HepG2 (cell line): Measurements from ENCODE around the gene CEBPE. TPM values are rescaled to one million over a fixed set of nuclear protein-coding genes. Genes with fewer than 3 reads are reported as not detected.

Experiments used
- ATAC-seq: fragments of 200-7000 bp; cut with Tn5 transposase; 3 replicates; pipeline ENCODE4 v1.9.1; 2020; ENCODE audit warnings: mild to moderate bottlenecking, moderate library complexity
- BruUV-seq: library from RNA; stranded (reverse); fragments of 400-500 nt; replicated peaks from 2 replicates; lab custom pipeline; 2021; lab: Mats Ljungman, UMichigan
- CTCF ChIA-PET: fragments of 300-600 bp; formaldehyde crosslinking; extraction: SDS; loops from one replicate; lab custom pipeline; 2021; ENCODE audit warnings: low total read pairs, inconsistent platforms, low intra/inter-chr PET ratio; lab: Yijun Ruan, JAX
- POLR2A ChIA-PET: fragments of 350-600 bp; sonication (Branson Sonifier 250); formaldehyde crosslinking; loops from one replicate; lab custom pipeline; 2020; ENCODE audit warnings: antibody characterized with exemption, inconsistent platforms; lab: Yijun Ruan, JAX
- DNase-seq: peaks from one replicate; pipeline ENCODE4 v3.0.0-alpha.2; 2015; ENCODE audit warnings: low spot score
- FAIRE-seq: peaks from 3 replicates; lab custom pipeline; 2011; peaks lifted over from hg19 to GRCh38; lab: Jason Lieb, UNC
- H2AFZ ChIP-seq: one replicate; pipeline ENCODE4 v1.6.1; 2011; ENCODE audit warnings: low read length, inconsistent platforms
- H3K27ac ChIP-seq: fragments of 300-600 bp; 3 replicates; pipeline ENCODE4 v1.8.0; 2011; ENCODE audit warnings: mixed run types, mild to moderate bottlenecking, mixed read lengths, low read length, inconsistent platforms; ENCODE audit not compliant: insufficient read depth; ENCODE audit errors: extremely low read length
- H3K27me3 ChIP-seq, 2 experiments: fragments of 200-600 bp in 1 of 2; 2 replicates in 1 of 2; 3 replicates in 1 of 2; pipeline versions ENCODE4 v1.6.0 to v1.8.0; 2011; ENCODE audit warnings: low read length in 2 of 2, mild to moderate bottlenecking in 2 of 2, moderate library complexity in 2 of 2, inconsistent platforms in 1 of 2; ENCODE audit not compliant: insufficient read depth in 2 of 2, control insufficient read depth in 1 of 2
- H3K36me3 ChIP-seq, 2 experiments: fragments of 200-600 bp in 1 of 2; replicated peaks in 1 of 2; 2 replicates in 1 of 2; 3 replicates in 1 of 2; pipeline versions ENCODE4 v1.5.1 to v1.8.0; 2011; ENCODE audit warnings: low read length in 2 of 2, inconsistent platforms in 1 of 2; ENCODE audit not compliant: insufficient read depth in 2 of 2, control insufficient read depth in 1 of 2
- H3K4me1 ChIP-seq: 2 replicates; pipeline ENCODE4 v1.5.1; 2012; ENCODE audit warnings: low read length, inconsistent platforms; ENCODE audit not compliant: insufficient read depth
- H3K4me2 ChIP-seq: 2 replicates; pipeline ENCODE4 v1.6.0; 2011; ENCODE audit warnings: low read depth, low read length, inconsistent platforms
- H3K4me3 ChIP-seq, 3 experiments: fragments of 200-600 bp in 1 of 3; sonication (generic), shearing (Covaris generic) in 1 of 3; replicated peaks in 1 of 3; 2 replicates each; pipeline ENCODE4 v1.5.1; 2011 to 2016; ENCODE audit warnings: low read length in 3 of 3, inconsistent platforms in 2 of 3, low read depth in 2 of 3, mild to moderate bottlenecking in 2 of 3, control low read depth in 1 of 3, mixed read lengths in 1 of 3; ENCODE audit not compliant: insufficient read depth in 1 of 3
- H3K79me2 ChIP-seq: one replicate; pipeline ENCODE4 v1.6.1; 2011; ENCODE audit warnings: low read length, inconsistent platforms; ENCODE audit not compliant: insufficient read depth
- H3K9ac ChIP-seq: 2 replicates; pipeline ENCODE4 v1.6.0; 2011; ENCODE audit warnings: mild to moderate bottlenecking, low read depth, low read length, inconsistent platforms; ENCODE audit not compliant: insufficient read depth
- H3K9me3 ChIP-seq: 2 replicates; pipeline ENCODE4 v1.5.1; 2012; ENCODE audit warnings: mild to moderate bottlenecking, low read length
- H4K20me1 ChIP-seq: 2 replicates; pipeline ENCODE4 v1.6.0; 2011; ENCODE audit warnings: inconsistent platforms, mild to moderate bottlenecking, low read length, moderate library complexity; ENCODE audit not compliant: insufficient read depth
- EP300 ChIP-seq, 3 experiments: sonication (generic) in 1 of 3; formaldehyde crosslinking in 1 of 3; IDR thresholded peaks; 2 replicates each; pipeline versions ENCODE4 v1.5.1 to v1.6.1; 2011 to 2020; ENCODE audit warnings: low read depth in 2 of 3, low read length in 2 of 3, borderline replicate concordance in 1 of 3, improper control_type of control experiment in 1 of 3, mild to moderate bottlenecking in 1 of 3, missing genetic modification reagents in 1 of 3, moderate library complexity in 1 of 3
- HDAC2 ChIP-seq: sonication (generic); formaldehyde crosslinking; IDR thresholded peaks from 2 replicates; pipeline ENCODE4 v1.4.0; 2020; ENCODE audit warnings: missing genetic modification reagents
- MAFF ChIP-seq: IDR thresholded peaks from 2 replicates; pipeline ENCODE4 v1.6.1; 2011; ENCODE audit warnings: low read depth, low read length, improper control_type of control experiment
- MAFK ChIP-seq, 2 experiments: IDR thresholded peaks in 1 of 2; conservative IDR thresholded peaks in 1 of 2; 2 replicates each; pipeline ENCODE4 v1.6.1; 2011; ENCODE audit warnings: improper control_type of control experiment in 2 of 2, low read length in 2 of 2
- MBNL3 ChIP-seq: fragments of 250-450 bp; sonication (Bioruptor Pico); conservative IDR thresholded peaks from 2 replicates; pipeline ENCODE4 v1.8.0; 2022; ENCODE audit warnings: mild to moderate bottlenecking, inconsistent platforms
- RBFOX2 ChIP-seq: fragments of 200-400 bp; formaldehyde crosslinking; IDR thresholded peaks from 2 replicates; pipeline ENCODE4 v1.6.1; 2017; ENCODE audit warnings: low read depth, mild to moderate bottlenecking, low read length
- RXRA ChIP-seq: sonication (generic); formaldehyde crosslinking; IDR thresholded peaks from 2 replicates; pipeline ENCODE4 v1.5.1; 2020; ENCODE audit warnings: missing genetic modification reagents
- SKI ChIP-seq: fragments of 450-650 bp; IDR thresholded peaks from one replicate; pipeline ENCODE4 v1.6.1; 2018; ENCODE audit warnings: mild to moderate bottlenecking; ENCODE audit not compliant: partially characterized antibody
- TCF7 ChIP-seq: sonication (generic); IDR thresholded peaks from 2 replicates; pipeline ENCODE4 v1.6.1; 2016; ENCODE audit warnings: antibody characterized with exemption, low read depth
- ZNF207 ChIP-seq: fragments of 450-650 bp; IDR thresholded peaks from 2 replicates; pipeline ENCODE4 v1.6.1; 2016; ENCODE audit warnings: antibody characterized with exemption, borderline replicate concordance
- ZNF550 ChIP-seq: sonication (generic); formaldehyde crosslinking; IDR thresholded peaks from 2 replicates; pipeline ENCODE4 v1.4.0; 2020; ENCODE audit warnings: mild to moderate bottlenecking, missing genetic modification reagents, borderline replicate concordance
- WGBS: methylation state at CpG from one replicate; pipeline ENCODE4 v1.1.6; 2017; ENCODE audit warnings: low lambda C conversion rate; 5-methylcytosine and 5-hydroxymethylcytosine counted together
- in situ Hi-C: cut with HindIII; loops from 2 replicates; pipeline ENCODE4 v1.10.0; 2017; ENCODE audit warnings: low pct_unique_long_range_greater_than_20kb; ENCODE audit not compliant: extremely low pct_ligation_motif_present
- intact Hi-C: fragments of 100-400 bp; cut with micrococcal nuclease; formaldehyde crosslinking; loops from one replicate; pipeline ENCODE4 v1.10.0; 2022; ENCODE audit not compliant: unreplicated experiment
- polyA plus RNA-seq, 8 experiments: library from polyadenylated mRNA; depleted of rRNA in 3 of 8; stranded (reverse) in 7 of 8; unstranded in 1 of 8; fragments of >200 nt; fragmentation: Illumina TruSeq in 4 of 8; extraction: Trizol in 4 of 8; gene quantifications; 2 replicates each; pipeline versions ENCODE4 v1.2.1 to v1.2.3, GENCODE V29; 2011 to 2016; ENCODE audit warnings: low read depth in 4 of 8, missing spikeins in 1 of 8, mixed read lengths in 1 of 8; ENCODE audit not compliant: insufficient read depth in 1 of 8
- total RNA-seq, 5 experiments: library from RNA; depleted of rRNA; stranded (reverse); fragments of >200 nt; fragmentation: Illumina TruSeq; extraction: Trizol; gene quantifications; 2 replicates each; pipeline ENCODE4 v1.2.3, GENCODE V29; 2016; ENCODE audit warnings: low read depth in 1 of 5
- TF ChIP-seq, protein P1 (sequence below): sonication (generic); formaldehyde crosslinking; IDR thresholded peaks from 2 replicates; pipeline ENCODE4 v1.4.0; 2020; ENCODE audit warnings: missing genetic modification reagents
- TF ChIP-seq, protein P2 (sequence below): sonication (generic); formaldehyde crosslinking; IDR thresholded peaks from 2 replicates; pipeline ENCODE4 v1.4.0; 2020; ENCODE audit warnings: low read depth, missing genetic modification reagents
- TF ChIP-seq, protein P3 (sequence below): sonication (generic); formaldehyde crosslinking; IDR thresholded peaks from 2 replicates; pipeline ENCODE4 v1.8.0; 2022; ENCODE audit warnings: missing genetic modification reagents, mild to moderate bottlenecking, inconsistent platforms, borderline replicate concordance

The CEBPE gene
- total and polyA plus RNA-seq, 2 of the 13 experiments (the other 11 are each of a cell fraction or from before 2014, with no cell fraction given) = 0.09 to 0.11 TPM

DNA sequence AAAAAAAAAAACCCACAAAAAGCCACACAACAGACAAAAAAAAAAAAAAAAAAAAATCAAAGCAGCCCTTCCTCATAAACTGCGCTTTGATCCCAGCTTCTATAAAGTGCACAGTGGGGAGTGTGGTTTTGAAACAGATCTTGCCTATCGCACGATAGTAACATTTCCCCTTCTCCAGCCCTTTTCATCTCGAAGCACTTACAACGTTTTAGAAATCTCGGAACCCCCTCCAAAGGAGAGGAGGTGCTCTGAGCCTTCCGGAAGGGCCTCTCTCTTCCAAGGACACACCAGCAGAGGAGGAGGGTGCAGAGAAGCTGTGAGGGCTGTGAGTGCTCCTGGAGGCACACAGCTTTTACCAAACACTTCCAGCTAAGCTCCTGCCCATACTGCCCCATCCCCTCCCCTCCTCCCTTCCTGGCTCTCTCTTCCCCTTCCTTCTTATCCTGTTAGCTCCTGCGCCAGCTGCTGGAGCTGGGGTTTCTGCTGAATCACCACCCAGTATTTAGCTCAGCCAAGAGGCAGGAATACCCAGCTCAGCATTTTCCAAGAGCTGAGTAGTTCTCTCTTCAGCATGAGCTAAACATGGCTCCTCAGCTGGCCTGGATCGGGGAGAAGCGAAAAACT, 36.0 kb upstream of the CEBPE start:
- FAIRE-seq (no peak), ATAC-seq (peak; percentile 6; the same call in 1 of the 3 replicates), DNase-seq (no peak)
- peaks cover 12 to 71% of the 10 kb centered on the region in 2 experiments for H3K27me3 ChIP-seq
- H3K4me3 ChIP-seq = no peak overlapping the region
- no TSS peak for BruUV-seq
- no peaks in the 10 kb centered on the region for H3K79me2 ChIP-seq
- no peaks in the 10 kb centered on the region for H3K36me3 ChIP-seq
- H3K27ac ChIP-seq = no peak overlapping the region
- no peaks in the 10 kb centered on the region for H3K4me1 ChIP-seq
- no peaks in the 10 kb centered on the region for H4K20me1 ChIP-seq
- ChIA-PET POLR2A (no interaction called here), CTCF (no interaction called here)
- no peak overlapping the region for H3K9ac ChIP-seq
- 55% methylated on average over 10 of the region's 10 CpGs for WGBS
- H3K4me2 ChIP-seq = no peak overlapping the region
- in situ Hi-C loops (no loop called here), intact Hi-C loops (no loop called here)
- no peak overlapping the region for H2AFZ ChIP-seq
- TF ChIP-seq MAFF = peak; percentile 94
- no peak for TF ChIP-seq TCF7
- peak; percentile 93 to 94 for TF ChIP-seq MAFK (conservative IDR thresholded peaks at IDR 0.05 in 1 of 2, IDR thresholded peaks at IDR 0.05 in 1 of 2; ENCODE audit: low read length in 2 of 2)
- TF ChIP-seq SKI = no peak
- TF ChIP-seq ZNF550 = no peak
- TF ChIP-seq ZNF207 = no peak
- TF ChIP-seq, protein P1, sequence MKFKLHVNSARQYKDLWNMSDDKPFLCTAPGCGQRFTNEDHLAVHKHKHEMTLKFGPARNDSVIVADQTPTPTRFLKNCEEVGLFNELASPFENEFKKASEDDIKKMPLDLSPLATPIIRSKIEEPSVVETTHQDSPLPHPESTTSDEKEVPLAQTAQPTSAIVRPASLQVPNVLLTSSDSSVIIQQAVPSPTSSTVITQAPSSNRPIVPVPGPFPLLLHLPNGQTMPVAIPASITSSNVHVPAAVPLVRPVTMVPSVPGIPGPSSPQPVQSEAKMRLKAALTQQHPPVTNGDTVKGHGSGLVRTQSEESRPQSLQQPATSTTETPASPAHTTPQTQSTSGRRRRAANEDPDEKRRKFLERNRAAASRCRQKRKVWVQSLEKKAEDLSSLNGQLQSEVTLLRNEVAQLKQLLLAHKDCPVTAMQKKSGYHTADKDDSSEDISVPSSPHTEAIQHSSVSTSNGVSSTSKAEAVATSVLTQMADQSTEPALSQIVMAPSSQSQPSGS = no peak
- no peak for TF ChIP-seq MBNL3 (CRISPR knock-in tag)
- no peak for TF ChIP-seq RXRA (CRISPR knock-in tag)
- no peak for TF ChIP-seq HDAC2 (CRISPR knock-in tag)
- TF ChIP-seq, protein P2, sequence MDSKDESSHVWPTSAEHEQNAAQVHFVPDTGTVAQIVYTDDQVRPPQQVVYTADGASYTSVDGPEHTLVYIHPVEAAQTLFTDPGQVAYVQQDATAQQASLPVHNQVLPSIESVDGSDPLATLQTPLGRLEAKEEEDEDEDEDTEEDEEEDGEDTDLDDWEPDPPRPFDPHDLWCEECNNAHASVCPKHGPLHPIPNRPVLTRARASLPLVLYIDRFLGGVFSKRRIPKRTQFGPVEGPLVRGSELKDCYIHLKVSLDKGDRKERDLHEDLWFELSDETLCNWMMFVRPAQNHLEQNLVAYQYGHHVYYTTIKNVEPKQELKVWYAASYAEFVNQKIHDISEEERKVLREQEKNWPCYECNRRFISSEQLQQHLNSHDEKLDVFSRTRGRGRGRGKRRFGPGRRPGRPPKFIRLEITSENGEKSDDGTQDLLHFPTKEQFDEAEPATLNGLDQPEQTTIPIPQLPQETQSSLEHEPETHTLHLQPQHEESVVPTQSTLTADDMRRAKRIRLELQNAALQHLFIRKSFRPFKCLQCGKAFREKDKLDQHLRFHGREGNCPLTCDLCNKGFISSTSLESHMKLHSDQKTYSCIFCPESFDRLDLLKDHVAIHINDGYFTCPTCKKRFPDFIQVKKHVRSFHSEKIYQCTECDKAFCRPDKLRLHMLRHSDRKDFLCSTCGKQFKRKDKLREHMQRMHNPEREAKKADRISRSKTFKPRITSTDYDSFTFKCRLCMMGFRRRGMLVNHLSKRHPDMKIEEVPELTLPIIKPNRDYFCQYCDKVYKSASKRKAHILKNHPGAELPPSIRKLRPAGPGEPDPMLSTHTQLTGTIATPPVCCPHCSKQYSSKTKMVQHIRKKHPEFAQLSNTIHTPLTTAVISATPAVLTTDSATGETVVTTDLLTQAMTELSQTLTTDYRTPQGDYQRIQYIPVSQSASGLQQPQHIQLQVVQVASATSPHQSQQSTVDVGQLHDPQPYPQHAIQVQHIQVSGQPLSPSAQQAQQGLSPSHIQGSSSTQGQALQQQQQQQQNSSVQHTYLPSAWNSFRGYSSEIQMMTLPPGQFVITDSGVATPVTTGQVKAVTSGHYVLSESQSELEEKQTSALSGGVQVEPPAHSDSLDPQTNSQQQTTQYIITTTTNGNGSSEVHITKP (CRISPR knock-in tag) = no peak
- no peak for TF ChIP-seq RBFOX2
- TF ChIP-seq EP300 (IDR thresholded peaks at IDR 0.05; ENCODE audit: low read depth in 2 of 2, low read length in 2 of 2) = no peak
- 0 out of 2 replicates have a peak, but pooled peaks have one; percentile 14 for TF ChIP-seq EP300 (CRISPR knock-in tag; IDR thresholded peaks at IDR 0.05; ENCODE audit: borderline replicate concordance)
- TF ChIP-seq, protein P3, sequence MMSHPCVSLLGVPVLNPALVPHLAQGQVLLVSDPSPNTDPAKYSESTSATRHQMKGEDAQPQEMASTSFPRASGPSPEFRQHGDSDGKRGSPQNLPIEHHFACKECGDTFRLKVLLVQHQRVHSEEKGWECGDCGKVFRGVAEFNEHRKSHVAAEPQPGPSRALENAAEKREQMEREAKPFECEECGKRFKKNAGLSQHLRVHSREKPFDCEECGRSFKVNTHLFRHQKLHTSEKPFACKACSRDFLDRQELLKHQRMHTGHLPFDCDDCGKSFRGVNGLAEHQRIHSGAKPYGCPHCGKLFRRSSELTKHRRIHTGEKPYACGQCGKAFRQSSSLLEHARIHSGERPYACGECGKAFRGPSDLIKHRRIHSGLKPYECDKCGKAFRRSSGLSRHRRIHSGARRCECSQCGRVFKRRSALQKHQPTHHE (CRISPR knock-in tag) = no peak
- no peaks in the 10 kb centered on the region for H3K9me3 ChIP-seq
